Spleen (tissue), 11 donors: ENCODE results near the gene TNFAIP2. TPM values are rescaled to one million over a fixed set of nuclear protein-coding genes. Genes with fewer than 3 reads are reported as not detected.

ENCODE experiments used
- DNase-seq: peaks from one replicate; pipeline ENCODE4 v3.0.0-alpha.2; 2020
- H3K27ac ChIP-seq, 8 donors: fragments of 200-600 bp; sonication (generic) in 7 of 8; 1 replicate in 4 of 8; 2 replicates in 4 of 8; pipeline versions ENCODE4 v1.5.0 to v1.8.0; 2016 to 2021; ENCODE audit warnings: inconsistent platforms in 4 of 8, mild to moderate bottlenecking in 4 of 8, moderate library complexity in 1 of 8
- H3K27me3 ChIP-seq, 7 donors: fragments of 200-600 bp; sonication (generic) in 6 of 7; replicated peaks in 1 of 7; 1 replicate in 4 of 7; 2 replicates in 3 of 7; pipeline versions ENCODE4 v1.5.0 to v1.8.0; 2016 to 2021; ENCODE audit warnings: inconsistent platforms in 3 of 7, mild to moderate bottlenecking in 1 of 7
- H3K36me3 ChIP-seq, 6 donors: fragments of 200-600 bp; sonication (generic) in 5 of 6; 1 replicate in 4 of 6; 2 replicates in 2 of 6; pipeline versions ENCODE4 v1.5.0 to v1.8.0; 2016 to 2021; ENCODE audit warnings: inconsistent platforms in 2 of 6
- H3K4me1 ChIP-seq, 6 donors: fragments of 200-600 bp; sonication (generic) in 5 of 6; 1 replicate in 3 of 6; 2 replicates in 3 of 6; pipeline versions ENCODE4 v1.5.0 to v1.8.0; 2016 to 2021; ENCODE audit warnings: inconsistent platforms in 3 of 6
- H3K4me3 ChIP-seq, 8 donors: fragments of 200-600 bp; sonication (generic) in 7 of 8; 1 replicate in 4 of 8; 2 replicates in 4 of 8; pipeline versions ENCODE4 v1.5.0 to v1.8.0; 2016 to 2021; ENCODE audit warnings: inconsistent platforms in 4 of 8, mild to moderate bottlenecking in 4 of 8, moderate library complexity in 2 of 8
- H3K9me3 ChIP-seq, 8 donors: fragments of 200-600 bp; sonication (generic) in 7 of 8; 1 replicate in 4 of 8; 2 replicates in 4 of 8; pipeline versions ENCODE4 v1.5.0 to v1.8.0; 2016 to 2021; ENCODE audit warnings: inconsistent platforms in 4 of 8
- CTCF ChIP-seq, 11 experiments: fragments of 200-600 bp in 7 of 11; fragments of 450-650 bp in 4 of 11; sonication (generic) in 4 of 11; IDR thresholded peaks in 8 of 11; conservative IDR thresholded peaks in 3 of 11; 1 replicate in 7 of 11; 2 replicates in 4 of 11; pipeline versions ENCODE4 v1.4.0 to v1.8.0; 2016 to 2021; ENCODE audit warnings: antibody characterized with exemption in 11 of 11, inconsistent platforms in 4 of 11, mild to moderate bottlenecking in 1 of 11
- POLR2A ChIP-seq, 3 donors: fragments of 450-650 bp; IDR thresholded peaks; one replicate each; pipeline ENCODE4 v1.5.1; 2017; ENCODE audit warnings: antibody characterized with exemption in 3 of 3, mild to moderate bottlenecking in 1 of 3
- POLR2AphosphoS5 ChIP-seq, 3 donors: sonication (generic); formaldehyde crosslinking; IDR thresholded peaks; one replicate each; pipeline ENCODE4 v1.5.1; 2017; ENCODE audit warnings: antibody characterized with exemption in 3 of 3
- WGBS, 5 donors: extraction: QIAGEN DNeasy Blood & Tissue Kit in 3 of 5; methylation state at CpG; one replicate each; pipeline versions ENCODE4 v1.1.5 to v1.1.7; 2013 to 2018; 5-methylcytosine and 5-hydroxymethylcytosine counted together
- intact Hi-C: fragments of 100-400 bp; cut with DNase I; formaldehyde crosslinking; loops from one replicate; pipeline ENCODE4 v1.15.0; 2023; ENCODE audit warnings: low total_unique reads
- polyA plus RNA-seq, 3 donors: library from polyadenylated mRNA; stranded (reverse); fragments of 200-250 nt; gene quantifications; one replicate each; pipeline ENCODE4 v1.2.1, GENCODE V29; 2013
- total RNA-seq, 7 donors: library from RNA; depleted of rRNA in 3 of 7; stranded (reverse); fragments of >200 nt in 3 of 7; fragmentation: NEBNext Ultra II Directional in 4 of 7; extraction: Animal tissue kit (Norgen Biotek cat#: 25700) in 4 of 7; gene quantifications; one replicate each; pipeline versions ENCODE4 v1.1.0 to v1.2.1, GENCODE V29; 2016 to 2021
- donor health status: healthy with polysubstance abuse.
- donor health status: DM: no; HTN: no; CAD: no; lungs with moderate emphysema.
- donor health status: DM: no; HTN: no; CAD: no.
- donor health status: Bipolar disorder and iron deficiency.
- donor health status: healthy.
- donor health status: DM: no; HTN: no; CAD: no.
- donor health status: DM: yes; HTN: yes; CAD: no.

Gene TNFAIP2
- total and polyA plus RNA-seq, 10 donors, result 90.2 to 410 (median 268) TPM

GRCh38 chr14:103108749-103109207, 14.5 kb upstream of the TNFAIP2 start:
- WGBS, 5 donors, result 31 to 49% (median 36%) methylated on average over 6 to 9 of the region's 9 CpGs
- Histone ChIP-seq H3K9me3 (no peaks in the 10 kb centered on the region), H3K27ac (peak overlapping the region in 3 of 8 donors; percentile 16 to 48 (median 37)), H3K27me3 (peaks cover 6 to 43% (median 11%) of the 10 kb centered on the region in 7 donors), H3K4me3 (no peak overlapping the region), H3K4me1 (peaks cover 17 to 72% (median 59%) of the 10 kb centered on the region in 6 donors), H3K36me3 (no peaks in the 10 kb centered on the region)
- no peak for TF ChIP-seq POLR2AphosphoS5 (IDR thresholded peaks at IDR 0.05)
- intact Hi-C loops, result loop anchor here (10.0 kb wide), 2 partner anchors 76 to 186 kb away; no protein-coding TSS in a partner anchor
- no peak for DNase-seq

- Histone ChIP-seq H3K36me3 (no peaks in the 10 kb centered on the region), H3K4me3 (no peak overlapping the region), H3K4me1 (peaks cover 10 to 72% (median 59%) of the 10 kb centered on the region in 6 donors), H3K27me3 (peaks cover 0 to 33% (median 1%) of the 10 kb centered on the region in 7 donors), H3K9me3 (no peaks in the 10 kb centered on the region), H3K27ac (peak overlapping the region in 7 of 8 donors; percentile 51 to 99 (median 61))
- no peak for DNase-seq
- intact Hi-C loops, result loop anchor here (10.0 kb wide), 2 partner anchors 75 to 185 kb away; no protein-coding TSS in a partner anchor
- 49 to 72% (median 70%) methylated on average over 9 to 32 of the region's 32 CpGs for whole genome bisulfite sequencing, 5 donors
- TF ChIP-seq POLR2A (IDR thresholded peaks at IDR 0.05) (no peak), POLR2AphosphoS5 (IDR thresholded peaks at IDR 0.05) (peak in 1 of 3 donors; percentile 34)
These were observed 13.5 kb upstream of the TNFAIP2 start for GRCh38 chr14:103109535-103110441.

GRCh38 chr14:103110681-103111231, 12.5 kb upstream of the TNFAIP2 start:
- Histone ChIP-seq H3K4me1 (peaks cover 12 to 72% (median 58%) of the 10 kb centered on the region in 6 donors), H3K27ac (peak overlapping the region in 7 of 8 donors; percentile 51 to 99 (median 61)), H3K9me3 (no peaks in the 10 kb centered on the region), H3K4me3 (no peak overlapping the region), H3K36me3 (no peaks in the 10 kb centered on the region), H3K27me3 (peaks cover 0 to 23% (median 0%) of the 10 kb centered on the region in 7 donors)
- no peak for DNase-seq
- intact Hi-C loops, result no loop called here
- WGBS, 5 donors, result 71 to 80% (median 78%) methylated on average over 8 to 14 of the region's 14 CpGs
- TF ChIP-seq POLR2AphosphoS5 (IDR thresholded peaks at IDR 0.05), result peak in 1 of 3 donors; percentile 44
- TF ChIP-seq POLR2A (IDR thresholded peaks at IDR 0.05), result no peak
- TF ChIP-seq CTCF (IDR thresholded peaks at IDR 0.05 in 8 of 11, conservative IDR thresholded peaks at IDR 0.05 in 3 of 11), result no peak

- TF ChIP-seq POLR2AphosphoS5 (IDR thresholded peaks at IDR 0.05) (no peak), CTCF (IDR thresholded peaks at IDR 0.05 in 8 of 11, conservative IDR thresholded peaks at IDR 0.05 in 3 of 11) (no peak), POLR2A (IDR thresholded peaks at IDR 0.05) (no peak)
- Histone ChIP-seq H3K9me3 (no peaks in the 10 kb centered on the region), H3K27me3 (peaks cover 0 to 17% (median 0%) of the 10 kb centered on the region in 7 donors), H3K36me3 (no peaks in the 10 kb centered on the region), H3K4me1 (peaks cover 12 to 76% (median 56%) of the 10 kb centered on the region in 6 donors), H3K4me3 (no peak overlapping the region), H3K27ac (peak overlapping the region in 5 of 8 donors; percentile 13 to 99 (median 62))
- WGBS, 5 donors, result 73 to 78% (median 75%) methylated on average over 4 to 6 of the region's 6 CpGs
- DNase-seq, result no peak
- intact Hi-C loops, result no loop called here
These were observed 11.9 kb upstream of the TNFAIP2 start for GRCh38 chr14:103111232-103111868.
